CD14-positive monocyte (primary cell): ENCODE measurements around the gene GALNT17. TPM values are rescaled to one million over a fixed set of nuclear protein-coding genes. Genes with fewer than 3 reads are reported as not detected.

Source experiments
- DNase-seq, 3 donors: peaks; one replicate each; pipeline ENCODE4 v3.0.0-alpha.2; 2011 to 2022
- H2AFZ ChIP-seq: 2 replicates; pipeline ENCODE4 v1.6.0; 2012; ENCODE audit warnings: mild to moderate bottlenecking, low read depth, low read length, inconsistent platforms; ENCODE audit not compliant: insufficient read depth, poor library complexity, severe bottlenecking
- H3K27ac ChIP-seq, 2 donors: 1 replicate in 1 of 2; 2 replicates in 1 of 2; pipeline ENCODE4 v1.5.1; 2012 to 2013; ENCODE audit warnings: low read length in 2 of 2, control low read depth in 1 of 2, inconsistent platforms in 1 of 2, low read depth in 1 of 2, mild to moderate bottlenecking in 1 of 2
- H3K27me3 ChIP-seq, 2 donors: one replicate each; pipeline versions ENCODE4 v1.6.0 to v1.6.1; 2011 to 2013; ENCODE audit warnings: low read length in 2 of 2; ENCODE audit not compliant: control insufficient read depth in 2 of 2, insufficient read depth in 2 of 2
- H3K36me3 ChIP-seq, 2 donors: replicated peaks in 1 of 2; 1 replicate in 1 of 2; 2 replicates in 1 of 2; pipeline versions ENCODE4 v1.5.1 to v1.6.1; 2012 to 2013; ENCODE audit warnings: low read length in 2 of 2, control low read depth in 1 of 2, inconsistent platforms in 1 of 2, mild to moderate bottlenecking in 1 of 2; ENCODE audit not compliant: insufficient read depth in 2 of 2, control insufficient read depth in 1 of 2
- H3K4me1 ChIP-seq, 2 donors: 1 replicate in 1 of 2; 2 replicates in 1 of 2; pipeline versions ENCODE4 v1.5.1 to v1.6.1; 2012 to 2013; ENCODE audit warnings: low read length in 2 of 2, control low read depth in 1 of 2, inconsistent platforms in 1 of 2, mild to moderate bottlenecking in 1 of 2, moderate library complexity in 1 of 2; ENCODE audit not compliant: insufficient read depth in 2 of 2, control insufficient read depth in 1 of 2
- H3K4me2 ChIP-seq: replicated peaks from 2 replicates; pipeline ENCODE3; 2012; ENCODE audit warnings: low read length, moderate library complexity, mild to moderate bottlenecking; ENCODE audit not compliant: poor library complexity, severe bottlenecking; ENCODE audit errors: extremely low read depth
- H3K4me3 ChIP-seq, 3 experiments: fragments of 200-600 bp in 1 of 3; sonication (generic) in 1 of 3; replicated peaks in 1 of 3; 1 replicate in 2 of 3; 2 replicates in 1 of 3; pipeline ENCODE4 v1.5.1; 2011 to 2013; ENCODE audit warnings: low read length in 3 of 3, mild to moderate bottlenecking in 3 of 3, control low read depth in 2 of 3, low read depth in 2 of 3, inconsistent platforms in 1 of 3, moderate library complexity in 1 of 3
- H3K79me2 ChIP-seq: 2 replicates; pipeline ENCODE4 v1.6.0; 2012; ENCODE audit warnings: mild to moderate bottlenecking, control low read depth, inconsistent platforms, low read length, moderate library complexity; ENCODE audit not compliant: insufficient read depth
- H3K9ac ChIP-seq: 2 replicates; pipeline ENCODE4 v1.6.0; 2017; ENCODE audit warnings: low read length, mild to moderate bottlenecking; ENCODE audit not compliant: insufficient read depth, poor library complexity, severe bottlenecking
- H3K9me3 ChIP-seq, 2 donors: replicated peaks in 1 of 2; 1 replicate in 1 of 2; 2 replicates in 1 of 2; pipeline versions ENCODE4 v1.5.1 to v1.6.1; 2012 to 2013; ENCODE audit warnings: low read length in 2 of 2, control low read depth in 1 of 2; ENCODE audit not compliant: control insufficient read depth in 1 of 2, insufficient read depth in 1 of 2
- H4K20me1 ChIP-seq: 2 replicates; pipeline ENCODE4 v1.6.0; 2012; ENCODE audit warnings: mild to moderate bottlenecking, low read length, control low read depth, moderate library complexity; ENCODE audit not compliant: insufficient read depth
- H3K27ac Mint-ChIP-seq, 7 donors: one replicate each; pipeline ENCODE4 v1.8.0; 2020; ENCODE audit warnings: mild to moderate bottlenecking in 7 of 7, mixed read lengths in 7 of 7, moderate library complexity in 6 of 7, inconsistent platforms in 2 of 7
- H3K27me3 Mint-ChIP-seq, 3 donors: one replicate each; pipeline ENCODE4 v1.8.0; 2021 to 2022; ENCODE audit warnings: low read depth in 3 of 3, mild to moderate bottlenecking in 3 of 3, mixed read lengths in 3 of 3, moderate library complexity in 3 of 3, inconsistent platforms in 1 of 3
- H3K36me3 Mint-ChIP-seq, 2 donors: one replicate each; pipeline ENCODE4 v1.8.0; 2020; ENCODE audit warnings: mixed read lengths in 2 of 2, inconsistent platforms in 1 of 2, mild to moderate bottlenecking in 1 of 2
- H3K4me1 Mint-ChIP-seq: one replicate; pipeline ENCODE4 v1.8.0; 2020; ENCODE audit warnings: mild to moderate bottlenecking, mixed read lengths
- H3K4me3 Mint-ChIP-seq, 2 donors: one replicate each; pipeline ENCODE4 v1.8.0; 2020; ENCODE audit warnings: mild to moderate bottlenecking in 2 of 2, mixed read lengths in 2 of 2, moderate library complexity in 1 of 2
- H3K9me3 Mint-ChIP-seq, 7 donors: one replicate each; pipeline ENCODE4 v1.8.0; 2020 to 2022; ENCODE audit warnings: mixed read lengths in 7 of 7, mild to moderate bottlenecking in 6 of 7, moderate library complexity in 6 of 7, inconsistent platforms in 2 of 7
- CTCF ChIP-seq: fragments of 200-600 bp; IDR thresholded peaks from one replicate; pipeline ENCODE4 v1.8.0; 2022; ENCODE audit warnings: antibody characterized with exemption, mild to moderate bottlenecking
- WGBS: methylation state at CpG from one replicate; pipeline ENCODE4 v1.1.5; 2013; ENCODE audit warnings: missing lambda C conversion rate; ENCODE audit not compliant: insufficient coverage; 5-methylcytosine and 5-hydroxymethylcytosine counted together
- intact Hi-C, 2 donors: fragments of 100-400 bp; cut with micrococcal nuclease; formaldehyde crosslinking; loops; one replicate each; pipeline versions ENCODE4 v1.15.0 to v1.15.1; 2023
- polyA plus RNA-seq, 3 donors: library from polyadenylated mRNA; depleted of rRNA in 1 of 3; unstranded in 2 of 3; stranded (reverse) in 1 of 3; fragments of 300-500 nt in 2 of 3; fragments of >200 nt in 1 of 3; fragmentation: Illumina TruSeq in 2 of 3; gene quantifications; 1 replicate in 2 of 3; 2 replicates in 1 of 3; pipeline ENCODE4 v1.2.3, GENCODE V29; 2012 to 2021

GALNT17 gene
- polyA plus RNA-seq, 3 donors = not detected

GRCh38 chr7:71507680-71508602, 376.0 kb downstream of the GALNT17 start:
- no peak overlapping the region for H3K4me3 Mint-ChIP-seq
- Histone ChIP-seq H3K4me1 (no peaks in the 10 kb centered on the region), H3K79me2 (no peaks in the 10 kb centered on the region), H3K9me3 (peaks cover 10 to 12% of the 10 kb centered on the region in 2 donors), H3K9ac (no peak overlapping the region), H3K27me3 (no peaks in the 10 kb centered on the region), H4K20me1 (no peaks in the 10 kb centered on the region), H3K27ac (no peak overlapping the region), H3K4me2 (no peak overlapping the region), H3K36me3 (no peaks in the 10 kb centered on the region), H2AFZ (no peak overlapping the region), H3K4me3 (no peak overlapping the region)
- intact Hi-C loops = no loop called here
- H3K27me3 Mint-ChIP-seq = peaks cover 0 to 4% (median 1%) of the 10 kb centered on the region in 3 donors
- no peak overlapping the region for H3K27ac Mint-ChIP-seq
- no peaks in the 10 kb centered on the region for H3K4me1 Mint-ChIP-seq
- no peaks in the 10 kb centered on the region for H3K36me3 Mint-ChIP-seq
- WGBS = 86% methylated on average over 9 of the region's 14 CpGs
- TF ChIP-seq CTCF = no peak
- DNase-seq = no peak
- peaks cover 4 to 16% (median 8%) of the 10 kb centered on the region in 7 donors for H3K9me3 Mint-ChIP-seq

- Histone ChIP-seq H3K4me1 (no peaks in the 10 kb centered on the region), H3K27ac (no peak overlapping the region), H4K20me1 (no peaks in the 10 kb centered on the region), H3K4me3 (no peak overlapping the region), H3K9me3 (peaks cover 12 to 13% of the 10 kb centered on the region in 2 donors), H2AFZ (no peak overlapping the region), H3K9ac (no peak overlapping the region), H3K79me2 (no peaks in the 10 kb centered on the region), H3K27me3 (no peaks in the 10 kb centered on the region), H3K4me2 (no peak overlapping the region), H3K36me3 (no peaks in the 10 kb centered on the region)
- H3K36me3 Mint-ChIP-seq = no peaks in the 10 kb centered on the region
- H3K27ac Mint-ChIP-seq = no peak overlapping the region
- H3K4me3 Mint-ChIP-seq = no peak overlapping the region
- intact Hi-C loops = no loop called here
- H3K4me1 Mint-ChIP-seq = no peaks in the 10 kb centered on the region
- TF ChIP-seq CTCF = no peak
- WGBS = 100% methylated on average over 1 of the region's 1 CpG
- H3K27me3 Mint-ChIP-seq = peaks cover 0 to 8% (median 1%) of the 10 kb centered on the region in 3 donors
- no peak for DNase-seq
- peaks cover 2 to 21% (median 9%) of the 10 kb centered on the region in 7 donors for H3K9me3 Mint-ChIP-seq
Observed at GRCh38 chr7:71509381-71509780, 377.4 kb downstream of the GALNT17 start.
